Stimulated activated naive CD8-positive, alpha-beta T cell treated with anti-CD3 and anti-CD28 coated beads, Interleukin-15, Interleukin-2, amounts not matched to agents 100 U/mL and 50 U/mL, for 24 hours (primary cell): ENCODE results near the gene ZDHHC20.

ENCODE experiments used
- ATAC-seq: fragments of 150-1000 bp; cut with Tn5 transposase; one replicate; pipeline ENCODE4 v1.10.0; 2021
- DNase-seq: peaks from one replicate; pipeline ENCODE4 v3.0.0; 2021

Gene ZDHHC20

GRCh38 chr13:21324803-21325202, 134.3 kb downstream of the ZDHHC20 start:
- ATAC-seq (no peak), DNase-seq (no peak)

DNA sequence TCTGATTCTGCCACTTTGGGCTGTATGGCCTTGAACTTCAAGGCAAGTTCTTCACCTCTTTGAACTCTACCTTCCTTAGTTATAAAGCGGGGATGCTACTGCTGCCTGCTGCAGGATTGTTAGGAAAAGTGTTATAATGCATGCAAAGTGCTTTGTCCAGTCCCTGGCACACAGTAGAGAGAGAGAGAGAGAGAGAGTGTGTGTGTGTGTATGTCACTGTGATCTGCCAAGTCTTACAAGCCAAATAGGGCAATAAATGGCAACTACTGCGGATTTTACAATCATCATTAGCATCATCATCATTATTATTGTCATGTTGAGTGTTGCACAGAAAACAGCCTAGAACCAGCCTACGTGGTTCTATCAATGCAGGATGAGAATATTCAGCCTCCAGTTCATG, 136.1 kb downstream of the ZDHHC20 start:
- DNase-seq: no peak
- no peak for ATAC-seq
